Myocyte (in vitro differentiated cells): ENCODE data around the gene MEIKIN. TPM values are rescaled to one million over a fixed set of nuclear protein-coding genes. Genes with fewer than 3 reads are reported as not detected.

Experiments used
- DNase-seq: peaks from one replicate; pipeline ENCODE4 v3.0.0-alpha.2; 2012; ENCODE audit warnings: low read depth
- total RNA-seq: library from RNA; depleted of rRNA; stranded (reverse); fragments of >200 nt; gene quantifications from 2 replicates; pipeline ENCODE4 v1.2.3, GENCODE V29; 2014

Gene MEIKIN
- total RNA-seq, 1 donor from 2014 or later: not detected

- DNase-seq: no peak
These were observed 28.6 kb upstream of the MEIKIN start for GRCh38 chr5:131974016-131974415.

- DNase-seq: no peak
These were observed 27.7 kb upstream of the MEIKIN start for GRCh38 chr5:131973089-131973712.

- DNase-seq: peak; percentile 11
These were observed 23.0 kb upstream of the MEIKIN start for GRCh38 chr5:131968396-131968954.

GRCh38 chr5:131966551-131966950 is 21.1 kb upstream of the MEIKIN start:
- DNase-seq: no peak

- DNase-seq: no peak
These were observed 20.5 kb upstream of the MEIKIN start for GRCh38 chr5:131965826-131966415.

- DNase-seq: no peak
These were observed 14.4 kb upstream of the MEIKIN start for GRCh38 chr5:131959906-131960305.

GRCh38 chr5:131959136-131959535 is 13.7 kb upstream of the MEIKIN start:
- DNase-seq: no peak

GRCh38 chr5:131957721-131958441 is 12.4 kb upstream of the MEIKIN start:
- no peak for DNase-seq

- DNase-seq: no peak
These were observed 8.5 kb upstream of the MEIKIN start for GRCh38 chr5:131953969-131954368.

- peak; percentile 13 for DNase-seq
These were observed 6.9 kb upstream of the MEIKIN start for GRCh38 chr5:131952301-131952857.

- no peak for DNase-seq
These were observed 5.2 kb upstream of the MEIKIN start for GRCh38 chr5:131950706-131951105.

GRCh38 chr5:131947445-131947844 is 2.0 kb upstream of the MEIKIN start:
- DNase-seq: no peak

GRCh38 chr5:131944702-131945550 is 537 bp downstream of the MEIKIN start:
- DNase-seq: no peak

- DNase-seq: no peak
These were observed 1.5 kb downstream of the MEIKIN start for GRCh38 chr5:131943916-131944315.

GRCh38 chr5:131942016-131942415 is 3.4 kb downstream of the MEIKIN start:
- no peak for DNase-seq

GRCh38 chr5:131939690-131940345 is 5.6 kb downstream of the MEIKIN start:
- no peak for DNase-seq

- DNase-seq: no peak
These were observed 13.2 kb downstream of the MEIKIN start for GRCh38 chr5:131932235-131932634.

- no peak for DNase-seq
These were observed 16.5 kb downstream of the MEIKIN start for GRCh38 chr5:131928957-131929356.

- DNase-seq: no peak
These were observed 19.3 kb downstream of the MEIKIN start for GRCh38 chr5:131926168-131926567.

- no peak for DNase-seq
These were observed 29.0 kb downstream of the MEIKIN start for GRCh38 chr5:131916481-131916880.
